Tibial nerve (tissue), 4 donors: Measurements from ENCODE around the gene BICRA. TPM values are rescaled to one million over a fixed set of nuclear protein-coding genes. Genes with fewer than 3 reads are reported as not detected.

Experiments
- DNase-seq, 2 donors: peaks; one replicate each; pipeline ENCODE4 v3.0.0-alpha.2; 2019; ENCODE audit warnings: low spot score in 2 of 2
- H3K27ac ChIP-seq, 4 donors: fragments of 200-600 bp; sonication (generic) in 3 of 4; one replicate each; pipeline ENCODE4 v1.5.1; 2017 to 2019; ENCODE audit warnings: mild to moderate bottlenecking in 1 of 4
- H3K27me3 ChIP-seq, 2 donors: fragments of 200-600 bp; sonication (generic) in 1 of 2; one replicate each; pipeline versions ENCODE4 v1.5.1 to v1.6.0; 2017 to 2019
- H3K36me3 ChIP-seq, 3 donors: fragments of 200-600 bp; sonication (generic); one replicate each; pipeline ENCODE4 v1.5.1; 2018 to 2019
- H3K4me1 ChIP-seq, 4 donors: fragments of 200-600 bp; sonication (generic) in 3 of 4; one replicate each; pipeline ENCODE4 v1.5.1; 2017 to 2019
- H3K4me3 ChIP-seq, 4 donors: fragments of 200-600 bp; sonication (generic) in 3 of 4; one replicate each; pipeline ENCODE4 v1.5.1; 2017 to 2019; ENCODE audit warnings: mild to moderate bottlenecking in 1 of 4, moderate library complexity in 1 of 4
- H3K9me3 ChIP-seq, 4 donors: fragments of 200-600 bp; sonication (generic) in 3 of 4; one replicate each; pipeline ENCODE4 v1.5.1; 2017 to 2019
- EP300 ChIP-seq, 2 donors: sonication (generic); formaldehyde crosslinking; IDR thresholded peaks; one replicate each; pipeline ENCODE4 v1.6.1; 2017; ENCODE audit warnings: antibody characterized with exemption in 2 of 2, mild to moderate bottlenecking in 1 of 2
- POLR2A ChIP-seq, 2 donors: fragments of 450-650 bp; IDR thresholded peaks; one replicate each; pipeline ENCODE4 v1.6.1; 2017; ENCODE audit warnings: antibody characterized with exemption in 2 of 2, mild to moderate bottlenecking in 2 of 2, moderate library complexity in 2 of 2
- WGBS, 2 donors: methylation state at CpG; one replicate each; pipeline ENCODE4 v1.1.5; 2018; 5-methylcytosine and 5-hydroxymethylcytosine counted together
- total RNA-seq, 4 donors: library from RNA; depleted of rRNA; stranded (reverse); fragments of >200 nt; gene quantifications; one replicate each; pipeline ENCODE4 v1.1.0, GENCODE V29; 2016
- TF ChIP-seq, protein P1 (sequence below), 5 experiments: fragments of 200-600 bp in 3 of 5; fragments of 450-650 bp in 2 of 5; sonication (generic) in 3 of 5; IDR thresholded peaks; one replicate each; pipeline ENCODE4 v1.5.1; 2016 to 2019; ENCODE audit warnings: antibody characterized with exemption in 5 of 5, mild to moderate bottlenecking in 3 of 5, moderate library complexity in 2 of 5

Gene BICRA
- total RNA-seq, 4 donors from 2014 or later: 6.1 to 23.1 (median 9.8) TPM

DNA sequence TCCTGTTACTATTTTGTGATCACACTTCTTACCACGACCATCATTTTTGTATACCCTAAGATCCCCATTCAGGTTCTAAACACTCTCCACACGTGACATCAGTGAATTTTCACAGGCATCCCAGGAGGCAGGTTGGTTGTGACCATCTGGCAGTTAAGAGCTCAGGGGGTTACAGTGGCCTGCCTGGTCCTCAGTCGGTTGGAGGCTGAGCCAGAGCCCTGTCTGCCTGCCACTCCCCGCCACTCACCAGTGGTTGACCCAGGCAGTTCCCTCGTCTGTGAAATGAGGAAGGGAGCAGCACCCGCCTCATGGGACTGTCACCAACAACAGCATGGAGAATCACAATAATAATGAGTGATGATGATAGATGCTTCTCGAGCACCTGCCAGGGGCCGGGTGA lies 67.9 kb downstream of the BICRA start:
- Histone ChIP-seq H3K4me1 (no peaks in the 10 kb centered on the region), H3K4me3 (no peak overlapping the region), H3K27me3 (no peaks in the 10 kb centered on the region), H3K36me3 (peaks cover 2 to 95% (median 18%) of the 10 kb centered on the region in 3 donors), H3K27ac (no peak overlapping the region), H3K9me3 (no peaks in the 10 kb centered on the region)
- WGBS, 2 donors: 83 to 89% methylated on average over 8 of the region's 8 CpGs
- TF ChIP-seq POLR2A (IDR thresholded peaks at IDR 0.05) (no peak), EP300 (IDR thresholded peaks at IDR 0.05) (no peak)
- TF ChIP-seq, protein P1, sequence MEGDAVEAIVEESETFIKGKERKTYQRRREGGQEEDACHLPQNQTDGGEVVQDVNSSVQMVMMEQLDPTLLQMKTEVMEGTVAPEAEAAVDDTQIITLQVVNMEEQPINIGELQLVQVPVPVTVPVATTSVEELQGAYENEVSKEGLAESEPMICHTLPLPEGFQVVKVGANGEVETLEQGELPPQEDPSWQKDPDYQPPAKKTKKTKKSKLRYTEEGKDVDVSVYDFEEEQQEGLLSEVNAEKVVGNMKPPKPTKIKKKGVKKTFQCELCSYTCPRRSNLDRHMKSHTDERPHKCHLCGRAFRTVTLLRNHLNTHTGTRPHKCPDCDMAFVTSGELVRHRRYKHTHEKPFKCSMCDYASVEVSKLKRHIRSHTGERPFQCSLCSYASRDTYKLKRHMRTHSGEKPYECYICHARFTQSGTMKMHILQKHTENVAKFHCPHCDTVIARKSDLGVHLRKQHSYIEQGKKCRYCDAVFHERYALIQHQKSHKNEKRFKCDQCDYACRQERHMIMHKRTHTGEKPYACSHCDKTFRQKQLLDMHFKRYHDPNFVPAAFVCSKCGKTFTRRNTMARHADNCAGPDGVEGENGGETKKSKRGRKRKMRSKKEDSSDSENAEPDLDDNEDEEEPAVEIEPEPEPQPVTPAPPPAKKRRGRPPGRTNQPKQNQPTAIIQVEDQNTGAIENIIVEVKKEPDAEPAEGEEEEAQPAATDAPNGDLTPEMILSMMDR (IDR thresholded peaks at IDR 0.05): no peak
- DNase-seq: no peak

DNA sequence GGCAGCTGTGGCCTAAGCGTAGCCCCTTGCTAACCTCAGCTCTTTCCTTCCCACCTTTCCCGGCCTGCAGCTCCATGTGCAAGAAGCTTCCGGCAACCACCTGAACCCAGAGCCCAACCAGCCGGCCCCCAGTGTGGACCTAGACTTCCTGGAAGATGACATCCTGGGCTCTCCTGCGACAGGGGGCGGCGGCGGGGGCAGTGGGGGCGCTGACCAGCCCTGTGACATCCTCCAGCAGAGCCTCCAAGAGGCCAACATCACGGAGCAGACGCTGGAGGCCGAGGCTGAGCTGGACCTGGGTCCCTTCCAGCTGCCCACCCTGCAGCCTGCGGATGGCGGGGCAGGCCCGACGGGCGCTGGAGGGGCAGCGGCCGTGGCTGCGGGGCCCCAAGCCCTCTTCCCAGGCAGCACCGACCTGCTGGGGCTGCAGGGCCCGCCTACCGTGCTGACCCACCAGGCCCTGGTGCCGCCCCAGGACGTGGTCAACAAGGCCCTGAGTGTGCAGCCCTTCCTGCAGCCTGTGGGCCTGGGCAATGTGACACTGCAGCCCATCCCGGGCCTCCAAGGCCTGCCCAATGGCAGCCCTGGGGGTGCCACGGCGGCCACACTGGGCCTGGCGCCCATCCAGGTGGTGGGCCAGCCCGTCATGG lies 70.4 kb downstream of the BICRA start:
- Histone ChIP-seq H3K36me3 (peaks cover 0 to 92% (median 17%) of the 10 kb centered on the region in 3 donors), H3K27me3 (no peaks in the 10 kb centered on the region)

DNA sequence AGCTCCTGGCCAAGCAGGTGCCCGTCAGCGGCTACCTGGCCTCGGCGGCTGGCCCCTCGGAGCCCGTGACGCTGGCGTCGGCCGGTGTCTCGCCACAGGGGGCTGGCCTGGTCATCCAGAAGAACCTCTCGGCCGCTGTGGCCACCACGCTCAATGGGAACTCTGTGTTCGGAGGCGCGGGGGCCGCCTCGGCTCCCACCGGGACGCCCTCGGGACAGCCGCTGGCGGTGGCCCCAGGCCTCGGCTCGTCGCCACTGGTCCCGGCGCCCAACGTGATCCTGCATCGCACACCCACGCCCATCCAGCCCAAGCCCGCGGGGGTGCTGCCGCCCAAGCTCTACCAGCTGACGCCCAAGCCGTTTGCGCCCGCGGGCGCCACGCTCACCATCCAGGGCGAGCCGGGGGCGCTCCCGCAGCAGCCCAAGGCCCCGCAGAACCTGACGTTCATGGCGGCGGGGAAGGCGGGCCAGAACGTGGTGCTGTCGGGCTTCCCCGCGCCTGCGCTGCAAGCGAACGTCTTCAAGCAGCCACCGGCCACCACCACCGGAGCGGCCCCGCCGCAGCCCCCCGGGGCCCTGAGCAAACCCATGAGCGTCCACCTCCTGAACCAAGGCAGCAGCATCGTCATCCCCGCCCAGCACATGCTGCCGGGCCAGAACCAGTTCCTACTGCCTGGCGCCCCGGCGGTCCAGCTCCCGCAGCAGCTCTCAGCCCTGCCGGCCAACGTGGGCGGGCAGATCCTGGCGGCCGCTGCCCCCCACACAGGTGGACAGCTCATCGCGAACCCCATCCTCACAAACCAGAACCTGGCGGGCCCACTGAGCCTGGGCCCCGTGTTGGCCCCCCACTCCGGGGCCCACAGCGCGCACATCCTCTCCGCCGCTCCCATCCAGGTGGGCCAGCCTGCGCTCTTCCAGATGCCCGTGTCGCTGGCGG lies 71.3 kb downstream of the BICRA start:
- Histone ChIP-seq H3K4me3 (no peak overlapping the region), H3K36me3 (peaks cover 0 to 92% (median 14%) of the 10 kb centered on the region in 3 donors), H3K27me3 (no peaks in the 10 kb centered on the region), H3K4me1 (no peaks in the 10 kb centered on the region), H3K9me3 (no peaks in the 10 kb centered on the region), H3K27ac (no peak overlapping the region)
- 98 to 99% methylated on average over 18 to 69 of the region's 90 CpGs for WGBS, 2 donors
- DNase-seq: no peak
- TF ChIP-seq, protein P1 (IDR thresholded peaks at IDR 0.05): no peak
- TF ChIP-seq POLR2A (IDR thresholded peaks at IDR 0.05) (no peak), EP300 (IDR thresholded peaks at IDR 0.05) (no peak)

More for the DNA sequence above, 70.4 kb downstream of the BICRA start:
- H3K9me3 ChIP-seq: no peaks in the 10 kb centered on the region
- TF ChIP-seq EP300 (IDR thresholded peaks at IDR 0.05): no peak
- no peak for TF ChIP-seq POLR2A (IDR thresholded peaks at IDR 0.05)
- TF ChIP-seq, protein P1 (IDR thresholded peaks at IDR 0.05): no peak
- H3K4me1 ChIP-seq: no peaks in the 10 kb centered on the region
- DNase-seq: no peak
- H3K27ac ChIP-seq: no peak overlapping the region
- WGBS, 2 donors: 83 to 86% methylated on average over 9 to 12 of the region's 30 CpGs
- H3K4me3 ChIP-seq: no peak overlapping the region

DNA sequence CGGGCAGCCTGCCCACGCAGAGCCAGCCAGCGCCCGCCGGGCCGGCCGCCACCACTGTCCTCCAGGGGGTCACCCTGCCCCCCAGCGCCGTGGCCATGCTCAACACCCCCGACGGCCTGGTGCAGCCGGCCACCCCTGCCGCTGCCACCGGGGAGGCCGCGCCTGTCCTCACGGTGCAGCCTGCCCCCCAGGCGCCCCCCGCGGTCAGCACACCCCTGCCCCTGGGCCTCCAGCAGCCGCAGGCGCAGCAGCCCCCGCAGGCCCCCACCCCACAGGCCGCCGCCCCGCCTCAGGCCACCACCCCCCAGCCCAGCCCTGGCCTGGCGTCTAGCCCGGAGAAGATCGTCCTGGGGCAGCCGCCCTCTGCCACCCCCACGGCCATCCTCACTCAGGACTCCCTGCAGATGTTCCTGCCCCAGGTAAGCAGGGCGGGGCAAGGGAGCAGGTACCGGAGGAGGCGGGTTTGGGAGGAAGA lies 72.0 kb downstream of the BICRA start:
- H3K9me3 ChIP-seq: no peaks in the 10 kb centered on the region
- no peaks in the 10 kb centered on the region for H3K27me3 ChIP-seq
- H3K36me3 ChIP-seq: peaks cover 0 to 92% (median 14%) of the 10 kb centered on the region in 3 donors
- H3K4me3 ChIP-seq: no peak overlapping the region
- no peaks in the 10 kb centered on the region for H3K4me1 ChIP-seq
- H3K27ac ChIP-seq: no peak overlapping the region
- 90 to 96% methylated on average over 7 to 27 of the region's 34 CpGs for WGBS, 2 donors
- no peak for DNase-seq
- TF ChIP-seq, protein P1 (IDR thresholded peaks at IDR 0.05): no peak
- no peak for TF ChIP-seq POLR2A (IDR thresholded peaks at IDR 0.05)
- TF ChIP-seq EP300 (IDR thresholded peaks at IDR 0.05): no peak

DNA sequence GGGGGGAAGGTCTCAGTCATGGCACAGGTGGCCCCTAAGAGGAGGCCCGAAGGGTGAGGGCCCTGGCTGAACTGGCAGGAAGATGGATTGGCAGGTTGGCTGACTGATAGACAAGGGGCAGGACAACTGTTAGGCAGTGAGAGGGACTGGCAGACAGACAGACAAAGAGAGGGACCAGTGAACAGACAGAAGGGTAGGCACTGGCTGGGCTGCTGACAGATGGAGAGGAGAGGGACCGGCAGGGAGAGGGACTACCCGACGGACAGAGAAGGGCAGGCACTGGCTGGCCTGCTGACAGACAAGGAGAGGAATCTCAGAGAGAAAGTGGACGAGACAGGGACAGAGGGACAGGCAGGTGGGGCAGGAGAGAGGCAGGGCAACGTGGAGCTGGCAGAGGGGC lies 72.5 kb downstream of the BICRA start:
- WGBS, 2 donors: 83 to 87% methylated on average over 6 of the region's 6 CpGs
- peaks cover 0 to 92% (median 14%) of the 10 kb centered on the region in 3 donors for H3K36me3 ChIP-seq
- H3K4me1 ChIP-seq: no peaks in the 10 kb centered on the region
- H3K4me3 ChIP-seq: no peak overlapping the region
- no peaks in the 10 kb centered on the region for H3K27me3 ChIP-seq
- H3K27ac ChIP-seq: no peak overlapping the region
- DNase-seq: no peak
- H3K9me3 ChIP-seq: no peaks in the 10 kb centered on the region
- TF ChIP-seq EP300 (IDR thresholded peaks at IDR 0.05): no peak
- TF ChIP-seq, protein P1 (IDR thresholded peaks at IDR 0.05): no peak
